Vagina (tissue), 2 donors: ENCODE results near the gene CREB3L2. TPM values are rescaled to one million over a fixed set of nuclear protein-coding genes. Genes with fewer than 3 reads are reported as not detected.

Experiments used
- DNase-seq, 2 donors: peaks; one replicate each; pipeline ENCODE4 v3.0.0-alpha.2; 2017; ENCODE audit errors: extremely low spot score in 2 of 2
- H3K27ac ChIP-seq: fragments of 200-600 bp; sonication (generic); one replicate; pipeline ENCODE4 v1.5.1; 2019
- H3K27me3 ChIP-seq: fragments of 200-600 bp; sonication (generic); one replicate; pipeline ENCODE4 v1.5.1; 2019
- H3K36me3 ChIP-seq, 2 donors: fragments of 200-600 bp; sonication (generic); one replicate each; pipeline ENCODE4 v1.5.1; 2017 to 2019
- H3K4me1 ChIP-seq: fragments of 200-600 bp; sonication (generic); one replicate; pipeline ENCODE4 v1.5.1; 2019
- H3K4me3 ChIP-seq, 2 donors: fragments of 200-600 bp; sonication (generic); 1 replicate in 1 of 2; 2 replicates in 1 of 2; pipeline ENCODE4 v1.5.1; 2016 to 2019
- H3K9me3 ChIP-seq: fragments of 200-600 bp; sonication (generic); one replicate; pipeline ENCODE4 v1.5.1; 2019
- CTCF ChIP-seq, 3 experiments: fragments of 450-650 bp in 2 of 3; fragments of 200-600 bp in 1 of 3; sonication (generic) in 1 of 3; IDR thresholded peaks; one replicate each; pipeline ENCODE4 v1.5.1; 2017 to 2019; ENCODE audit warnings: antibody characterized with exemption in 3 of 3, mild to moderate bottlenecking in 2 of 3, moderate library complexity in 2 of 3
- POLR2A ChIP-seq, 2 donors: fragments of 450-650 bp; IDR thresholded peaks; one replicate each; pipeline ENCODE4 v1.6.1; 2017; ENCODE audit warnings: antibody characterized with exemption in 2 of 2, mild to moderate bottlenecking in 2 of 2, moderate library complexity in 2 of 2
- POLR2AphosphoS5 ChIP-seq, 2 donors: sonication (generic); formaldehyde crosslinking; IDR thresholded peaks; one replicate each; pipeline ENCODE4 v1.9.0; 2017; ENCODE audit warnings: antibody characterized with exemption in 2 of 2, mild to moderate bottlenecking in 2 of 2, low read depth in 1 of 2; ENCODE audit not compliant: insufficient read depth in 1 of 2
- intact Hi-C: fragments of 100-400 bp; cut with DNase I; formaldehyde crosslinking; loops from one replicate; pipeline ENCODE4 v1.15.1; 2023
- total RNA-seq: library from RNA; depleted of rRNA; stranded (reverse); fragments of >200 nt; gene quantifications from one replicate; pipeline ENCODE4 v1.2.3, GENCODE V29; 2016

Gene CREB3L2
- total RNA-seq, 1 donor from 2014 or later, result 28.7 TPM

GRCh38 chr7:137879357-137880158 lies 122.3 kb downstream of the CREB3L2 start:
- TF ChIP-seq POLR2A (IDR thresholded peaks at IDR 0.05), result no peak
- no peak for TF ChIP-seq CTCF (IDR thresholded peaks at IDR 0.05)
- no peak for TF ChIP-seq POLR2AphosphoS5 (IDR thresholded peaks at IDR 0.05; ENCODE audit: insufficient read depth in 1 of 2, low read depth in 1 of 2)
- intact Hi-C loops, result no loop called here
- DNase-seq, result no peak
- H3K27ac ChIP-seq, result peak overlapping the region; percentile 79
- H3K36me3 ChIP-seq, result peaks cover 9 to 39% of the 10 kb centered on the region in 2 donors
- H3K4me1 ChIP-seq, result peaks cover 42% of the 10 kb centered on the region
- H3K4me3 ChIP-seq, result no peak overlapping the region
- H3K27me3 ChIP-seq, result no peaks in the 10 kb centered on the region
- no peaks in the 10 kb centered on the region for H3K9me3 ChIP-seq

- Histone ChIP-seq H3K27ac (peak overlapping the region; percentile 51), H3K4me3 (no peak overlapping the region), H3K9me3 (no peaks in the 10 kb centered on the region), H3K36me3 (peaks cover 9 to 28% of the 10 kb centered on the region in 2 donors), H3K27me3 (no peaks in the 10 kb centered on the region), H3K4me1 (peaks cover 42% of the 10 kb centered on the region)
- peak in 1 of 2 donors; percentile 94 for DNase-seq
- intact Hi-C loops, result no loop called here
- TF ChIP-seq CTCF (IDR thresholded peaks at IDR 0.05), result no peak
- TF ChIP-seq POLR2A (IDR thresholded peaks at IDR 0.05), result no peak
- TF ChIP-seq POLR2AphosphoS5 (IDR thresholded peaks at IDR 0.05; ENCODE audit: insufficient read depth in 1 of 2, low read depth in 1 of 2), result peak in 1 of 2 donors; percentile 23
Measured at GRCh38 chr7:137878333-137878961, 123.4 kb downstream of the CREB3L2 start.

- no peak overlapping the region for H3K4me3 ChIP-seq
- intact Hi-C loops, result no loop called here
- H3K9me3 ChIP-seq, result no peaks in the 10 kb centered on the region
- H3K27me3 ChIP-seq, result no peaks in the 10 kb centered on the region
- no peak for DNase-seq
- H3K27ac ChIP-seq, result peak overlapping the region; percentile 51
- TF ChIP-seq POLR2AphosphoS5 (IDR thresholded peaks at IDR 0.05; ENCODE audit: insufficient read depth in 1 of 2, low read depth in 1 of 2), result no peak
- no peak for TF ChIP-seq POLR2A (IDR thresholded peaks at IDR 0.05)
- TF ChIP-seq CTCF (IDR thresholded peaks at IDR 0.05), result no peak
- H3K4me1 ChIP-seq, result peaks cover 42% of the 10 kb centered on the region
- H3K36me3 ChIP-seq, result peaks cover 9 to 16% of the 10 kb centered on the region in 2 donors
Measured at GRCh38 chr7:137877027-137877675, 124.7 kb downstream of the CREB3L2 start.

- intact Hi-C loops, result no loop called here
- peaks cover 0 to 4% of the 10 kb centered on the region in 2 donors for H3K36me3 ChIP-seq
- no peak overlapping the region for H3K27ac ChIP-seq
Measured at GRCh38 chr7:137875746-137876145, 126.1 kb downstream of the CREB3L2 start.

More at GRCh38 chr7:137875746-137876145, 126.1 kb downstream of the CREB3L2 start:
- TF ChIP-seq POLR2A (IDR thresholded peaks at IDR 0.05), result no peak
- TF ChIP-seq POLR2AphosphoS5 (IDR thresholded peaks at IDR 0.05; ENCODE audit: insufficient read depth in 1 of 2, low read depth in 1 of 2), result no peak
- no peak for TF ChIP-seq CTCF (IDR thresholded peaks at IDR 0.05)
- no peaks in the 10 kb centered on the region for H3K27me3 ChIP-seq
- no peaks in the 10 kb centered on the region for H3K9me3 ChIP-seq
- H3K4me3 ChIP-seq, result no peak overlapping the region
- no peak for DNase-seq
- H3K4me1 ChIP-seq, result peaks cover 42% of the 10 kb centered on the region
